ENCODE results near the gene PBRM1. TPM values are rescaled to one million over a fixed set of nuclear protein-coding genes. Genes with fewer than 3 reads are reported as not detected.

Gene PBRM1
- total and polyA plus RNA-seq, 2 experiments from 2014 or later: 57.5 to 72.5 TPM

- Mint-ChIP-seq H3K4me3 (no peak overlapping the region), H3K27me3 (ENCODE audit: insufficient read depth, low read depth, poor library complexity) (peaks cover 2% of the 10 kb centered on the region), H3K9me3 (no peaks in the 10 kb centered on the region), H3K27ac (no peak overlapping the region), H3K36me3 (ENCODE audit: low read depth) (peaks cover 53% of the 10 kb centered on the region), H3K4me1 (no peaks in the 10 kb centered on the region; the same call in 2 of the 3 replicates)
- Histone ChIP-seq H3F3A (replicated peaks; ENCODE audit: low read depth) (no peaks in the 10 kb centered on the region), H3K79me2 (replicated peaks; ENCODE audit: insufficient read depth) (no peaks in the 10 kb centered on the region; the same call in 1 of the 2 replicates), H3K9me2 (ENCODE audit: insufficient read depth) (no peaks in the 10 kb centered on the region), H2AFZ (no peak overlapping the region), H3K4me2 (no peak overlapping the region), H3K27me3 (ENCODE audit: insufficient read depth) (no peaks in the 10 kb centered on the region), H3K4me3 (no peak overlapping the region), H3K27ac (ENCODE audit: low read depth) (no peak overlapping the region), H3K36me3 (ENCODE audit: insufficient read depth) (peaks cover 32% of the 10 kb centered on the region), H4K20me1 (replicated peaks; ENCODE audit: insufficient read depth) (no peaks in the 10 kb centered on the region; the same call in none of the 2 replicates), H3K4me1 (ENCODE audit: insufficient read depth) (no peaks in the 10 kb centered on the region; the same call in 1 of the 2 replicates)
- DNase-seq (ENCODE audit: low spot score) (no peak), ATAC-seq (no peak)
- TF ChIP-seq CTCF (conservative IDR thresholded peaks at IDR 0.05; ENCODE audit: low read depth in 2 of 2) (no peak), ZNF331 (CRISPR knock-in tag; IDR thresholded peaks at IDR 0.05; ENCODE audit: low read depth) (no peak), ZNF462 (CRISPR knock-in tag; IDR thresholded peaks at IDR 0.05) (no peak), STAT1 (IDR thresholded peaks at IDR 0.05; ENCODE audit: unreplicated experiment) (no peak), NANOG (IDR thresholded peaks at IDR 0.05; ENCODE audit: borderline replicate concordance) (no peak), REST (IDR thresholded peaks at IDR 0.05; ENCODE audit: unreplicated experiment) (no peak), ETS1 (IDR thresholded peaks at IDR 0.05) (no peak), ZNF114 (CRISPR knock-in tag; IDR thresholded peaks at IDR 0.05) (no peak), EZH2phosphoT487 (IDR thresholded peaks at IDR 0.05; ENCODE audit: unreplicated experiment) (no peak), EZH2 (IDR thresholded peaks at IDR 0.05; ENCODE audit: low read depth, unreplicated experiment) (no peak), JUNB (IDR thresholded peaks at IDR 0.05; ENCODE audit: unreplicated experiment) (no peak), CREB1 (CRISPR knock-in tag; IDR thresholded peaks at IDR 0.05; ENCODE audit: low read depth) (no peak), POLR2AphosphoS5 (IDR thresholded peaks at IDR 0.05; ENCODE audit: low read depth) (no peak)
These were observed 22.6 kb downstream of the PBRM1 start for GRCh38 chr3:52663098-52663497.

Measured in GM23338 (cell line).